Loucy (cell line): Measurements from ENCODE around the gene CSRNP2.
A peak's percentile ranks its signal among the peaks of the same experiment; 100 is the strongest.

ENCODE experiments used
- CTCF ChIP-seq: fragments of 200-600 bp; sonication (generic); conservative IDR thresholded peaks from 2 replicates; pipeline ENCODE4 v1.5.1; 2014; ENCODE audit warnings: mild to moderate bottlenecking, antibody characterized with exemption, low read length
- EZH2phosphoT487 ChIP-seq: fragments of 200-600 bp; IDR thresholded peaks from 2 replicates; pipeline ENCODE4 v1.6.1; 2018; ENCODE audit warnings: antibody characterized with exemption, mild to moderate bottlenecking, moderate library complexity, borderline replicate concordance

GRCh38 chr12:51047655-51048540 lies 35.5 kb downstream of the CSRNP2 start, which contains the start of gene LETMD1:
- peak; percentile 95 for TF ChIP-seq CTCF
- no peak for TF ChIP-seq EZH2phosphoT487
